ENCODE measurements around the gene STON1. TPM values are rescaled to one million over a fixed set of nuclear protein-coding genes. Genes with fewer than 3 reads are reported as not detected.

The STON1 gene
- total RNA-seq, 4 donors from 2014 or later = 3.6 to 11.2 (median 6.7) TPM

- WGBS = 98% methylated on average over 5 of the region's 5 CpGs
- no peak for DNase-seq (ENCODE audit: low spot score in 2 of 2)
- H3K27ac ChIP-seq = no peak overlapping the region
- no peaks in the 10 kb centered on the region for H3K9me3 ChIP-seq
- H3K27me3 ChIP-seq = no peaks in the 10 kb centered on the region
- no peak overlapping the region for H3K4me3 ChIP-seq
- H3K36me3 ChIP-seq = no peaks in the 10 kb centered on the region
- H3K4me1 ChIP-seq = peaks cover 21% of the 10 kb centered on the region
- TF ChIP-seq POLR2A (IDR thresholded peaks at IDR 0.05) (no peak), EP300 (IDR thresholded peaks at IDR 0.05) (no peak), CTCF (IDR thresholded peaks at IDR 0.05) (no peak), POLR2AphosphoS5 (IDR thresholded peaks at IDR 0.05) (no peak)
These were observed 2.9 kb downstream of the STON1 start for GRCh38 chr2:48532824-48533223.

- Histone ChIP-seq H3K36me3 (no peaks in the 10 kb centered on the region), H3K27ac (no peak overlapping the region), H3K27me3 (no peaks in the 10 kb centered on the region), H3K9me3 (no peaks in the 10 kb centered on the region), H3K4me3 (no peak overlapping the region), H3K4me1 (peaks cover 15% of the 10 kb centered on the region)
- DNase-seq (ENCODE audit: low spot score in 2 of 2) = no peak
- 86% methylated on average over 5 of the region's 5 CpGs for WGBS
- TF ChIP-seq EP300 (IDR thresholded peaks at IDR 0.05) = no peak
- TF ChIP-seq POLR2A (IDR thresholded peaks at IDR 0.05) = no peak
- TF ChIP-seq POLR2AphosphoS5 (IDR thresholded peaks at IDR 0.05) = no peak
- TF ChIP-seq CTCF (IDR thresholded peaks at IDR 0.05) = no peak
These were observed 4.8 kb downstream of the STON1 start for GRCh38 chr2:48534781-48535180.

- no peak for DNase-seq (ENCODE audit: low spot score in 2 of 2)
- TF ChIP-seq CTCF (IDR thresholded peaks at IDR 0.05) (no peak), POLR2AphosphoS5 (IDR thresholded peaks at IDR 0.05) (no peak), EP300 (IDR thresholded peaks at IDR 0.05) (no peak)
- Histone ChIP-seq H3K4me1 (no peaks in the 10 kb centered on the region), H3K9me3 (no peaks in the 10 kb centered on the region), H3K27ac (no peak overlapping the region), H3K27me3 (no peaks in the 10 kb centered on the region), H3K36me3 (no peaks in the 10 kb centered on the region), H3K4me3 (no peak overlapping the region)
- 92% methylated on average over 7 of the region's 7 CpGs for WGBS
These were observed 10.4 kb downstream of the STON1 start for GRCh38 chr2:48540237-48540935.

- no peak overlapping the region for H3K27ac ChIP-seq
- 73% methylated on average over 7 of the region's 7 CpGs for WGBS
These were observed 11.9 kb downstream of the STON1 start for GRCh38 chr2:48541666-48542389.

More at GRCh38 chr2:48541666-48542389, 11.9 kb downstream of the STON1 start:
- Histone ChIP-seq H3K4me3 (no peak overlapping the region), H3K4me1 (peaks cover 9% of the 10 kb centered on the region), H3K9me3 (no peaks in the 10 kb centered on the region), H3K36me3 (no peaks in the 10 kb centered on the region), H3K27me3 (no peaks in the 10 kb centered on the region)
- DNase-seq (ENCODE audit: low spot score in 2 of 2) = no peak
- TF ChIP-seq POLR2AphosphoS5 (IDR thresholded peaks at IDR 0.05) (no peak), CTCF (IDR thresholded peaks at IDR 0.05) (no peak), EP300 (IDR thresholded peaks at IDR 0.05) (no peak), POLR2A (IDR thresholded peaks at IDR 0.05) (no peak)

Data from suprapubic skin (tissue), 4 donors.